Lung microvascular endothelial cell (primary cell): ENCODE data around the gene ACTL7A. TPM values are rescaled to one million over a fixed set of nuclear protein-coding genes. Genes with fewer than 3 reads are reported as not detected.

Experiments used
- total RNA-seq: library from RNA; depleted of rRNA; stranded (reverse); fragments of >200 nt; gene quantifications from 2 replicates; pipeline ENCODE4 v1.2.1, GENCODE V29; 2014

ACTL7A gene
- total RNA-seq, 1 donor from 2014 or later = not detected

Other genes starting within 250 kb of the ACTL7A start
- not detected in 2 replicates for gene ACTL7B, start 6.3 kb upstream of the ACTL7A start, total RNA-seq
- gene ELP1, start 71.9 kb downstream of the ACTL7A start, total RNA-seq = 19.2 and 32.9 TPM in 2 replicates
- 2.6 TPM in 2 replicates for gene ABITRAM, start 72.1 kb downstream of the ACTL7A start, total RNA-seq
- 106 and 142 TPM in 2 replicates for gene CTNNAL1, start 151.2 kb downstream of the ACTL7A start, total RNA-seq